IMR-90 (cell line): ENCODE measurements around the gene DYNLT4. TPM values are rescaled to one million over a fixed set of nuclear protein-coding genes. Genes with fewer than 3 reads are reported as not detected.

Experiments used
- ATAC-seq: fragments of 200-7000 bp; cut with Tn5 transposase; 2 replicates; pipeline ENCODE4 v1.9.1; 2020; ENCODE audit warnings: low read depth, mild to moderate bottlenecking, moderate library complexity
- BruUV-seq: library from RNA; stranded (reverse); fragments of 400-500 nt; replicated peaks from 2 replicates; lab custom pipeline; 2021; lab: Mats Ljungman, UMichigan
- CTCF ChIA-PET: fragments of 300-600 bp; formaldehyde crosslinking; extraction: SDS; loops from one replicate; lab custom pipeline; 2021; ENCODE audit warnings: antibody characterized with exemption; lab: Yijun Ruan, JAX
- POLR2A ChIA-PET: fragments of 300-600 bp; sonication (Branson Sonifier 250); formaldehyde crosslinking; loops from one replicate; lab custom pipeline; 2022; ENCODE audit warnings: antibody characterized with exemption; ENCODE audit not compliant: unreplicated experiment; lab: Charles Lee
- DNase-seq: peaks from one replicate; pipeline ENCODE4 v3.0.0; 2013
- H2AFZ ChIP-seq: replicated peaks from 2 replicates; pipeline ENCODE3; 2013; ENCODE audit warnings: low read length, mild to moderate bottlenecking; ENCODE audit not compliant: poor library complexity
- H2AK5ac ChIP-seq: 2 replicates; pipeline ENCODE4 v1.6.1; 2013; ENCODE audit warnings: low read depth, low read length, inconsistent platforms
- H2AK9ac ChIP-seq: replicated peaks from 2 replicates; pipeline ENCODE3; 2013; ENCODE audit warnings: mild to moderate bottlenecking, low read depth, low read length, moderate library complexity; ENCODE audit not compliant: poor library complexity
- H2BK120ac ChIP-seq: 2 replicates; pipeline ENCODE4 v1.6.1; 2013; ENCODE audit warnings: low read depth, low read length, inconsistent platforms
- H2BK15ac ChIP-seq: 3 replicates; pipeline ENCODE4 v1.6.1; 2013; ENCODE audit warnings: low read depth, low read length, inconsistent platforms
- H2BK20ac ChIP-seq: 2 replicates; pipeline ENCODE4 v1.6.1; 2013; ENCODE audit warnings: low read depth, mild to moderate bottlenecking, inconsistent platforms, low read length, moderate library complexity
- H2BK5ac ChIP-seq: 2 replicates; pipeline ENCODE4 v1.6.1; 2013; ENCODE audit warnings: mild to moderate bottlenecking, low read depth, low read length, inconsistent platforms; ENCODE audit not compliant: poor library complexity, severe bottlenecking
- H3K14ac ChIP-seq: replicated peaks from 2 replicates; pipeline ENCODE4 v1.6.1; 2013; ENCODE audit warnings: low read depth, low read length, inconsistent platforms
- H3K18ac ChIP-seq: 2 replicates; pipeline ENCODE4 v1.6.1; 2013; ENCODE audit warnings: low read depth, low read length, control low read depth
- H3K23ac ChIP-seq: 2 replicates; pipeline ENCODE4 v1.6.1; 2013; ENCODE audit warnings: low read depth, low read length, inconsistent platforms
- H3K27ac ChIP-seq: 2 replicates; pipeline ENCODE4 v1.5.1; 2013; ENCODE audit warnings: mild to moderate bottlenecking, control low read depth, low read length; ENCODE audit not compliant: insufficient read depth
- H3K27me3 ChIP-seq: 2 replicates; pipeline ENCODE4 v1.6.1; 2013; ENCODE audit warnings: low read length; ENCODE audit not compliant: control insufficient read depth, insufficient read depth
- H3K36me3 ChIP-seq: 2 replicates; pipeline ENCODE4 v1.6.1; 2013; ENCODE audit warnings: low read length, mixed read lengths; ENCODE audit not compliant: control insufficient read depth, insufficient read depth
- H3K4ac ChIP-seq: 2 replicates; pipeline ENCODE4 v1.6.1; 2013; ENCODE audit warnings: low read depth, low read length, inconsistent platforms
- H3K4me1 ChIP-seq: 2 replicates; pipeline ENCODE4 v1.6.1; 2013; ENCODE audit warnings: low read length, mixed read lengths; ENCODE audit not compliant: control insufficient read depth, insufficient read depth
- H3K4me2 ChIP-seq: 2 replicates; pipeline ENCODE4 v1.6.1; 2013; ENCODE audit warnings: low read depth, mild to moderate bottlenecking, control low read depth, low read length, moderate library complexity
- H3K4me3 ChIP-seq: 2 replicates; pipeline ENCODE4 v1.5.1; 2013; ENCODE audit warnings: low read depth, mild to moderate bottlenecking, control low read depth, low read length, moderate library complexity; ENCODE audit not compliant: insufficient read depth
- H3K56ac ChIP-seq: 2 replicates; pipeline ENCODE4 v1.6.1; 2013; ENCODE audit warnings: low read length, inconsistent platforms; ENCODE audit not compliant: insufficient read depth; ENCODE audit errors: extremely low read depth
- H3K79me1 ChIP-seq, 2 experiments: 2 replicates each; pipeline ENCODE4 v1.6.1; 2013; ENCODE audit warnings: low read length in 2 of 2, inconsistent platforms in 1 of 2, low read depth in 1 of 2
- H3K9ac ChIP-seq: 2 replicates; pipeline ENCODE4 v1.6.1; 2013; ENCODE audit warnings: low read depth, low read length, control low read depth
- H3K9me1 ChIP-seq: 2 replicates; pipeline ENCODE4 v1.6.1; 2013; ENCODE audit warnings: low read length, inconsistent platforms; ENCODE audit not compliant: insufficient read depth
- H3K9me3 ChIP-seq: 2 replicates; pipeline ENCODE4 v1.6.1; 2013; ENCODE audit warnings: low read length; ENCODE audit not compliant: control insufficient read depth, insufficient read depth
- H4K20me1 ChIP-seq: 2 replicates; pipeline ENCODE4 v1.6.1; 2013; ENCODE audit warnings: low read length, inconsistent platforms; ENCODE audit not compliant: insufficient read depth
- H4K5ac ChIP-seq: 2 replicates; pipeline ENCODE4 v1.6.1; 2013; ENCODE audit warnings: mild to moderate bottlenecking, low read depth, low read length, control low read depth
- H4K8ac ChIP-seq, 2 experiments: 2 replicates each; pipeline ENCODE4 v1.6.1; 2013; ENCODE audit warnings: low read depth in 2 of 2, low read length in 2 of 2, control low read depth in 1 of 2, inconsistent platforms in 1 of 2
- H4K91ac ChIP-seq: 2 replicates; pipeline ENCODE4 v1.6.1; 2013; ENCODE audit warnings: low read depth, low read length, inconsistent platforms; ENCODE audit not compliant: insufficient read depth
- BHLHE40 ChIP-seq: fragments of 150-350 bp; IDR thresholded peaks from 2 replicates; pipeline ENCODE4 v1.6.1; 2016; ENCODE audit warnings: mild to moderate bottlenecking, low read depth, low read length
- ELK1 ChIP-seq: fragments of 150-350 bp; IDR thresholded peaks from 2 replicates; pipeline ENCODE4 v1.6.1; 2016; ENCODE audit warnings: low read depth, mild to moderate bottlenecking, low read length, moderate library complexity, borderline replicate concordance
- FOS ChIP-seq: fragments of 150-350 bp; IDR thresholded peaks from 2 replicates; pipeline ENCODE4 v1.6.1; 2016; ENCODE audit warnings: low read depth, low read length
- MAFK ChIP-seq: IDR thresholded peaks from 2 replicates; pipeline ENCODE4 v1.6.1; 2012; ENCODE audit warnings: low read depth, low read length, improper control_type of control experiment
- MXI1 ChIP-seq: IDR thresholded peaks from 2 replicates; pipeline ENCODE4 v1.6.1; 2012; ENCODE audit warnings: low read depth, mild to moderate bottlenecking, low read length, moderate library complexity, borderline replicate concordance
- POLR2A ChIP-seq: IDR thresholded peaks from 2 replicates; pipeline ENCODE4 v1.6.1; 2012; ENCODE audit warnings: mild to moderate bottlenecking, low read depth, low read length
- RCOR1 ChIP-seq: IDR thresholded peaks from 2 replicates; pipeline ENCODE4 v1.6.1; 2012; ENCODE audit warnings: mild to moderate bottlenecking, low read length, improper control_type of control experiment; ENCODE audit not compliant: insufficient replicate concordance
- SMC3 ChIP-seq: fragments of 150-350 bp; IDR thresholded peaks from 2 replicates; pipeline ENCODE4 v1.6.1; 2016; ENCODE audit warnings: low read depth, mild to moderate bottlenecking, antibody characterized with exemption, low read length, moderate library complexity
- WGBS, 2 experiments: methylation state at CpG; one replicate each; pipeline versions ENCODE4 v1.1.5 to v1.1.7; 2013; ENCODE audit warnings: missing lambda C conversion rate in 2 of 2; ENCODE audit not compliant: insufficient read length in 1 of 2; ENCODE audit errors: extremely low coverage in 2 of 2; 5-methylcytosine and 5-hydroxymethylcytosine counted together
- dilution Hi-C: fragments of 300-500 bp; cut with HindIII; formaldehyde crosslinking; loops from one replicate; pipeline ENCODE4 v1.14.3; 2018; ENCODE audit warnings: low sequenced_read_pairs; ENCODE audit not compliant: unreplicated experiment
- in situ Hi-C: fragments of 300-500 bp; cut with MboI; formaldehyde crosslinking; loops from 3 replicates; pipeline ENCODE4 v1.14.3; 2019; ENCODE audit warnings: low sequenced_read_pairs, inconsistent platforms, mixed read lengths
- intact Hi-C: fragments of 100-400 bp; cut with micrococcal nuclease; formaldehyde crosslinking; loops from 2 replicates; pipeline ENCODE4 v1.10.0; 2022
- polyA plus RNA-seq, 3 experiments: library from polyadenylated mRNA; depleted of rRNA; stranded (reverse); fragments of >200 nt; gene quantifications; 2 replicates each; pipeline ENCODE4 v1.2.3, GENCODE V29; 2012; ENCODE audit warnings: low replicate concordance in 1 of 3
- total RNA-seq: library from RNA; depleted of rRNA; stranded (reverse); fragments of >200 nt; gene quantifications from 2 replicates; pipeline ENCODE4 v1.2.3, GENCODE V29; 2012

The DYNLT4 gene
- total and polyA plus RNA-seq, 2 of the 4 experiments (the other 2 are of a cell fraction) = not detected

- in situ Hi-C loops (loop anchor here (10.0 kb wide), 1 partner anchor 470 kb away; no protein-coding TSS in a partner anchor), intact Hi-C loops (no loop called here), dilution Hi-C loops (no loop called here)
- Histone ChIP-seq H4K5ac (no peak overlapping the region), H3K4ac (no peak overlapping the region), H3K4me1 (no peaks in the 10 kb centered on the region), H3K56ac (no peak overlapping the region), H3K23ac (no peak overlapping the region), H3K9ac (no peak overlapping the region), H4K20me1 (no peaks in the 10 kb centered on the region), H4K8ac (no peak overlapping the region), H2AK5ac (no peak overlapping the region), H2AK9ac (no peak overlapping the region), H3K4me2 (no peak overlapping the region), H3K9me3 (no peaks in the 10 kb centered on the region), H3K14ac (no peak overlapping the region), H2BK20ac (no peak overlapping the region), H3K27ac (no peak overlapping the region), H3K4me3 (no peak overlapping the region), H2BK15ac (no peak overlapping the region), H3K36me3 (no peaks in the 10 kb centered on the region), H3K9me1 (no peaks in the 10 kb centered on the region), H2AFZ (no peak overlapping the region), H3K79me1 (no peaks in the 10 kb centered on the region), H4K91ac (no peak overlapping the region), H3K18ac (no peak overlapping the region), H3K27me3 (no peaks in the 10 kb centered on the region), H2BK5ac (no peak overlapping the region), H2BK120ac (no peak overlapping the region)
- ChIA-PET POLR2A (no interaction called here), CTCF (no interaction called here)
- no CpG with 5 or more reads among the region's 7 CpGs for WGBS, 2 experiments
- no TSS peak for BruUV-seq
- TF ChIP-seq POLR2A = no peak
- TF ChIP-seq BHLHE40 = no peak
- no peak for TF ChIP-seq ELK1
- no peak for TF ChIP-seq MAFK
- no peak for TF ChIP-seq RCOR1
- TF ChIP-seq MXI1 = no peak
- TF ChIP-seq SMC3 = no peak
- TF ChIP-seq FOS = no peak
- ATAC-seq (no peak), DNase-seq (no peak)
Measured at GRCh38 chr1:44834328-44834727, 27.2 kb upstream of the DYNLT4 start.
